22Rv1 (cell line): Measurements from ENCODE around the gene NUTF2.

ENCODE experiments used
- H3K27ac ChIP-seq: fragments of 450-650 bp; 2 replicates; pipeline ENCODE4 v1.5.1; 2017
- ZFX ChIP-seq: fragments of 450-650 bp; IDR thresholded peaks from 2 replicates; pipeline ENCODE4 v1.6.1; 2017; ENCODE audit warnings: antibody characterized with exemption, borderline replicate concordance
- TF ChIP-seq, protein P1 (sequence below): fragments of 450-650 bp; IDR thresholded peaks from 2 replicates; pipeline ENCODE4 v1.5.1; 2017; ENCODE audit warnings: mild to moderate bottlenecking

NUTF2 gene

GRCh38 chr16:67885545-67885944 lies 38.8 kb downstream of the NUTF2 start:
- no peak for TF ChIP-seq ZFX
- TF ChIP-seq, protein P1, sequence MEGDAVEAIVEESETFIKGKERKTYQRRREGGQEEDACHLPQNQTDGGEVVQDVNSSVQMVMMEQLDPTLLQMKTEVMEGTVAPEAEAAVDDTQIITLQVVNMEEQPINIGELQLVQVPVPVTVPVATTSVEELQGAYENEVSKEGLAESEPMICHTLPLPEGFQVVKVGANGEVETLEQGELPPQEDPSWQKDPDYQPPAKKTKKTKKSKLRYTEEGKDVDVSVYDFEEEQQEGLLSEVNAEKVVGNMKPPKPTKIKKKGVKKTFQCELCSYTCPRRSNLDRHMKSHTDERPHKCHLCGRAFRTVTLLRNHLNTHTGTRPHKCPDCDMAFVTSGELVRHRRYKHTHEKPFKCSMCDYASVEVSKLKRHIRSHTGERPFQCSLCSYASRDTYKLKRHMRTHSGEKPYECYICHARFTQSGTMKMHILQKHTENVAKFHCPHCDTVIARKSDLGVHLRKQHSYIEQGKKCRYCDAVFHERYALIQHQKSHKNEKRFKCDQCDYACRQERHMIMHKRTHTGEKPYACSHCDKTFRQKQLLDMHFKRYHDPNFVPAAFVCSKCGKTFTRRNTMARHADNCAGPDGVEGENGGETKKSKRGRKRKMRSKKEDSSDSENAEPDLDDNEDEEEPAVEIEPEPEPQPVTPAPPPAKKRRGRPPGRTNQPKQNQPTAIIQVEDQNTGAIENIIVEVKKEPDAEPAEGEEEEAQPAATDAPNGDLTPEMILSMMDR = no peak
- H3K27ac ChIP-seq = no peak overlapping the region

DNA sequence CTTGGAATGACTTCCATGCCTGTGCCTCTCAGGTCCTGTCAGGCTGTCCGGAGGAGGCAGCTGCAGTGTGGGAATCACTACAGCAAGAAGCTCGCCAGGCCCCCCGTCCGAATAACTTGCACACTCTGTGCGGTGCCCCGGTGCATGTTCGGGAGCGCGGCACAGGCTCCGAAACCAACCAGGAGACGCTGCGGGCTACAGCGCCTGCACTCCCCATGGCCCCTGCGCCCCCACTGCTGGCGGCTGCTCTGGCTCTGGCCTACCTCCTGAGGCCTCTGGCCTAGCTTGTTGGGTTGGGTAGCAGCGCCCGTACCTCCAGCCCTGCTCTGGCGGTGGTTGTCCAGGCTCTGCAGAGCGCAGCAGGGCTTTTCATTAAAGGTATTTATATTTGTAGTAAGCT lies 39.2 kb downstream of the NUTF2 start:
- H3K27ac ChIP-seq = no peak overlapping the region
- TF ChIP-seq, protein P1 = no peak
- TF ChIP-seq ZFX = no peak

- TF ChIP-seq, protein P1 = no peak
- no peak for TF ChIP-seq ZFX
Observed at GRCh38 chr16:67886387-67886786, 39.7 kb downstream of the NUTF2 start.

GRCh38 chr16:67888331-67888730 lies 41.6 kb downstream of the NUTF2 start:
- no peak overlapping the region for H3K27ac ChIP-seq
- TF ChIP-seq, protein P1 = no peak
- no peak for TF ChIP-seq ZFX

More at GRCh38 chr16:67886387-67886786, 39.7 kb downstream of the NUTF2 start:
- H3K27ac ChIP-seq = no peak overlapping the region

DNA sequence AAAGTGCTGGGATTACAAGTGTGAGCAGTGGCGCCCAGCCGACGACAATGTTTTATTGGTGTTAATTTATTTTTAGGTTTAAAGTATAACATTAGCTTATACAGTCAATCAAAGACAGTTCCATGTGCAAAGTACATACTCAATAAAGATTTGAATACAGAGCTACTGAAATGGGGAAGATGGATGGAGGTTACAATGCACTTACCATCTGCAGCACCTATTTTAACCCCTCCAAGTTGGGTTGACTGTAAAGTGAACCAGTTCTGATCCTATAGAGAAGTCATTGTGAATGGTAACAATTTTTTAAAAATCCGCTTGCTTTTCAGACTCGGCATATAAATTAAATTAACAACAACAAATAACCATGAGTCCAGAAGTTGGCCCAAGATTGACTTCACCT lies 45.6 kb downstream of the NUTF2 start:
- TF ChIP-seq, protein P1 = no peak
- no peak for TF ChIP-seq ZFX
- H3K27ac ChIP-seq = peak overlapping the region; percentile 78

GRCh38 chr16:67892899-67893742 lies 46.4 kb downstream of the NUTF2 start, which contains the start of gene PSKH1:
Gene PSKH1 (plus strand): TSS chr16:67893254. CDS start chr16:67908750, 15,496 bp downstream.
- peak within 1 kb of the TSS; percentile 78 for H3K27ac ChIP-seq
- TF ChIP-seq, protein P1 = no peak
- no peak for TF ChIP-seq ZFX

DNA sequence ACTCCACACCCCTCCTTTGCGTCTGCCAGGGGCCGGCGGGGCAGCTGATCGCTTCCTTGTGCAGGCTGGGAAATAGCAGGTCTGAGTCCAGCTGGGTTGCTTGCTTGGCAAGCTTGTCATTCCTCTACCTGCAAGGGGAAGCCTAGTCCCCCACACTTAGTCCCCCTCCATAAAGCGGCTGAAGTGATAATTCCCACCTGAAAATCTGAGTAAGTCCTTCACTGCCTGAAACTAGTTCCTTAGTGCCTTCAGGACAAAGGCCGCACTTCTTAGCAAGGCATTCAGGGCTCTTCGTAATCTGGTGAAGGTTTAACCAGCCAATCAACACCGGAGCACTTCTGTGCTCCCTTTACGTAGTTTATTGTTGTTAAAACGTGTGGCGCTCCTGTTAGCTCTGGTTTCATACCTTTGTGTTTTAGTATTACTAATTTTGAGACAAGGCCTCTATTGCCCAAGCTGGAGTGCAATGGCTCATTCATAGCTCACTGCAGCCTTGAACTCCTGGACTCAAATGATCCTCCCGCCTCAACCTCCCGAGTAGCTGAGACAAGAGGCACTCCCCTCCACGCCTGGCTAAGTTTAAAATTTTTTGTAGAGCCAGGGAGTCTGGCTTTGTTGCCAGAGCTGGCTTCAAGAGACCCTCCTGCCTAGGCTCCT lies 47.1 kb downstream of the NUTF2 start:
- no peak for TF ChIP-seq ZFX
- TF ChIP-seq, protein P1 = no peak
- peak overlapping the region; percentile 78 for H3K27ac ChIP-seq
